Stimulated activated CD4-positive, alpha-beta T cell treated with anti-CD3 and anti-CD28 coated beads, Interleukin-1b, Interleukin-23, amount 100 ng/mL, for 48 hours (primary cell): ENCODE data around the gene FARSB.
"Not testable (repeated sequence)": the region's sequence is repeated elsewhere in the genome, so short reads cannot be mapped to it uniquely, and the experiment has no call there.

Experiments
- DNase-seq: peaks from one replicate; pipeline ENCODE4 v3.0.0-alpha.2; 2020

Gene FARSB

GRCh38 chr2:222655787-222656525, at the start of gene FARSB:
FARSB (minus strand) TSS chr2:222656092; CDS start chr2:222656073, 19 bp downstream.
- DNase-seq, result peak; percentile 93

- no peak for DNase-seq
Measured at GRCh38 chr2:222703886-222704285, 48.0 kb upstream of the FARSB start.

GRCh38 chr2:222703091-222703490, 47.2 kb upstream of the FARSB start:
- no peak for DNase-seq

- no peak for DNase-seq
Measured at GRCh38 chr2:222701721-222702131, 45.8 kb upstream of the FARSB start.

GRCh38 chr2:222701233-222701632, 45.3 kb upstream of the FARSB start:
- DNase-seq, result no peak

- DNase-seq, result no peak
Measured at GRCh38 chr2:222698276-222698675, 42.4 kb upstream of the FARSB start.

GRCh38 chr2:222693837-222694236, 37.9 kb upstream of the FARSB start:
- no peak for DNase-seq

- DNase-seq, result not testable (repeated sequence)
Measured at GRCh38 chr2:222693413-222693812, 37.5 kb upstream of the FARSB start.

- peak; percentile 73 for DNase-seq
Measured at GRCh38 chr2:222690564-222691200, 34.8 kb upstream of the FARSB start.

- DNase-seq, result no peak
Measured at GRCh38 chr2:222689322-222689721, 33.4 kb upstream of the FARSB start.

- no peak for DNase-seq
Measured at GRCh38 chr2:222688917-222689316, 33.0 kb upstream of the FARSB start.

- DNase-seq, result no peak
Measured at GRCh38 chr2:222686086-222686750, 30.3 kb upstream of the FARSB start.

- no peak for DNase-seq
Measured at GRCh38 chr2:222683805-222684204, 27.9 kb upstream of the FARSB start.

GRCh38 chr2:222677981-222678380, 22.1 kb upstream of the FARSB start:
- DNase-seq, result no peak

GRCh38 chr2:222673883-222674282, 18.0 kb upstream of the FARSB start:
- DNase-seq, result no peak

GRCh38 chr2:222673273-222673672, 17.4 kb upstream of the FARSB start:
- no peak for DNase-seq

- DNase-seq, result no peak
Measured at GRCh38 chr2:222672068-222672401, 16.1 kb upstream of the FARSB start.

GRCh38 chr2:222671259-222672067, 15.6 kb upstream of the FARSB start, which contains the start of gene MOGAT1:
MOGAT1 (plus strand) TSS chr2:222671658; CDS start chr2:222671786, 128 bp downstream.
- DNase-seq, result no peak

GRCh38 chr2:222670191-222671038, 14.5 kb upstream of the FARSB start:
- DNase-seq, result no peak

- DNase-seq, result no peak
Measured at GRCh38 chr2:222669353-222669752, 13.5 kb upstream of the FARSB start.

GRCh38 chr2:222668494-222669154, 12.7 kb upstream of the FARSB start:
- DNase-seq, result no peak

GRCh38 chr2:222663479-222663878, 7.6 kb upstream of the FARSB start:
- no peak for DNase-seq
